Esophagus squamous epithelium (tissue), 4 donors: Measurements from ENCODE around the gene SRD5A3.

Source experiments
- CTCF ChIP-seq, 6 experiments: fragments of 450-650 bp in 4 of 6; fragments of 200-600 bp in 2 of 6; sonication (generic) in 2 of 6; IDR thresholded peaks; one replicate each; pipeline ENCODE4 v1.5.1; 2016 to 2019; ENCODE audit warnings: antibody characterized with exemption in 6 of 6, mild to moderate bottlenecking in 4 of 6, moderate library complexity in 4 of 6
- POLR2A ChIP-seq, 4 donors: fragments of 450-650 bp; IDR thresholded peaks; one replicate each; pipeline ENCODE4 v1.6.1; 2017; ENCODE audit warnings: antibody characterized with exemption in 4 of 4, mild to moderate bottlenecking in 4 of 4, moderate library complexity in 3 of 4

DNA sequence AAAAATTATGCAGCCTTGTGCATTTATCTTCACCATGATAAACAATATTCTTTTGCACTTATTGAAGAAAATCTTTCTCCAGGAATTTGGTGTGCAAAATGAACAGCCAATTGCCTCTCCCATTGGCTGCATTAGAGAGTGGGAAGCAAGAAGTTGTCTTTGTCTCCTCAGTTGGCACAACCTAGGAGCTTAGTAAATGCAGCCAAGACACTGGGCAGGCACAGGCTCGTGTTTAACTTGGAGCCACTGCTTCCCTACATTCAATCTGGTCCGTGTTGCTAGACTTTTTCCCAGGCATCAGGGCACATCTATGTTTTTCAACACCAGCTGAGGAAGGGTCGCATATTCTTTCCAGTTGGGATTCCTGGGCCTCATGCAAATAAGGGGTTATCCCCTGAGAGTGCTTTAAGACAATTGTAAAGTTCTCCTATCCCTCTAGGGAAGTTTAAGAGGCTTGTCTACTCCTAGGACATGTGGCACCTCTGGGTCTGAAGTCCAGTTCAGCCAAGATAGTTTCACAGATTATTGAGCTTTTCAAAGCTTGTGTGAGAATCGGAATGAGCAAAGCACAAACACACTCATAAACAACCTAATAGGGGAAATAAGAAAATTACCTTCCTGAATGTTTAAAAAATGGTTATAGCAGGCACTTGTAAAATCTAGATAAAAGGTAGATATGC, 31.8 kb upstream of the SRD5A3 start:
- TF ChIP-seq CTCF (IDR thresholded peaks at IDR 0.05), result no peak
- TF ChIP-seq POLR2A (IDR thresholded peaks at IDR 0.05), result no peak
